Measurements from ENCODE around the gene ARMC7.
"Not testable (repeated sequence)": the region's sequence is repeated elsewhere in the genome, so short reads cannot be mapped to it uniquely, and the experiment has no call there.

The ARMC7 gene

DNA sequence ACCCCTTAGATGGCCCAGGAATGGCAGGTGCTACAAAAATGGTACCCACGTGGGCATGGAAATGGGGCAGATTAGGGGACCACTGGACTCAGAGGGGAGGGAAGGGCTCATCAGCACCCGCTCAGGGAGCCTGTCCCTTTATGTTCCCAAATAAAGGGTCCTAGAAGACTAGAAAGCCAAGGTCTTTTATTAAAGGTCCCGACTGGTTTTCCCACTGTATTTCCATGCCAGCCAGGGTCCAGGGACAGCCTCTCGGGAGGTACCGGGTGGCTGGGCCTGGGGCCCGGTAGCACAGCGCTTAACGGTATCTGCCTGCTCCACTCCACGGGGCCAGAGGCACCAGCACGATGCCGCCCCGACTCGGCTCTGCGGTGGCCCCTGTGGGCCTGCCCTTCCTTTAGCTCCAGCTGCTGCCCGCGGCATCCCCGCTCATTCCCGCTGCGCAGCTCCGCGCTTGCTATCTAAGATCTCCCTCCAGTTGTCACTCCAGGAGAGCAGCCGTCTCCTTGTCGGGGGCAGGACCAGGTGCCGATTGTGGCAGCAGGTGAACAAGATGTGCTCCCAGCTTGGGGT, 20.4 kb downstream of the ARMC7 start:
- DNase-seq, result no peak

DNA sequence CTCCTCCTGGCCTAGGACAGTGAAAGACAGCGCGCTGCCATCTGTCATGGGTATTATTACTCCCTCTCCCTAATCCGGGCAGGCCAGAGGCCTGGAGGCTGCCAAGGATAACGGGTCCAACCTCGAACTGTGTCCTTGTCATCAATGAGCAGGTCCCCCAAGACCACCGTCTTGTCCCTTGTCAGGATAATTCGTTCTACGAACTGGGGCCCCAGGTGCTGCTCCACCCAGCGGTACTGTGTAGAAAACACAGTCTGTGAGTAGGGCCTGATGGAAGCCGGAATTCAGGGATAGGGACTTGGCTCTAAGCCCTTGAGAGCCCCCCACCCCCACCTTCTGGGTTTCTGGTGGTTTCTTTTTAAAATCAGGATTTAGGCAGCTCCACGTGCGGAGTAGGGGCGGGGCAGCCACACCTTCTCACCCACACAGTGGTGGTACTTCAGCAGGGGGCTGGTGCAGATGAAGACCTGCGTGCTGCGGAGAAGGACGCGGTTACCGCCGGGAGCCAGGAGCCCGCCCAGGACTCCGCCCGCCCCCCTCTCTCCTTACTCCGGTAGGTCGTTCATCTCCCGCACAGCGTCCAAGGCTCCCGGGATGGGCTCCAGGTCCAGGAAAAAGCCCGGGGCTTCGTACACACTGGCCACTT, 21.0 kb downstream of the ARMC7 start:
- DNase-seq, result peak; percentile 33 to 37

DNA sequence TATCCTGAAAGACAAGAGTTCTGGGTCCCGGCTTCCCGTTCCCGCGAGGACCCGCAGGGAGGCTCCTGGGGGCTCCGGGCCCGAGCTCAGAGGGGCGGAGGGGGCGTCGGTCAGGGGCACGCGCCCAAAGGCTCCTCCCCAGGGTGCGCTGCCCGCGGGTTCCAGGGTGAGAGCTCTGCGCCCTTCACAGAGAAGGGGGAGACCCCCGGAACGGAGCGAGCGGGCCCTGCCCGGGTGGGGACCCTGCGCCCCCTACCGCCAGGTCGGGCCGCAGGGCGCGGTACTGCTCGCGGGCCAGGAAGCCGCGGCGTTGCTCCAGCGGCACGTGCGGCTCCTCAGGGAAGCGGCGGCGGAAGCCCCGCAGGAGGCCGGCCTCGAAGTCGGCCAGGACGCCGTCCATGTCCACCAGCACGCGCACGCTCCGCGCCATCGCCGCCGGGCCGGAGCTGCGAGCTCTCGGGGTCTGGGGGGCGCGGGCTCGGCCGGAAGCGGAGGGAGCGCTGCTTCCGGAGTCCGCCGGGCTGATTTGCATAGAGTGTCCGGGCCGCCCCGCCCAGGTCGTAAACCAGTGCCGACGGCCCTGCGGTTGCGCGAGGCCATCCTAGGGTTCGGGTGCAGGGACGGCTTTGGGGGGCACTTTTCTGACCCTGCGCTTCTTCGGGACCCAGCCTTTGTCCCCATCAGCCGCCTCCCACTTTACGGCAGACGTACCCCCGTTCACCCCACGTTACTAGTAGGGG, 21.7 kb downstream of the ARMC7 start, which contains the start of gene NT5C:
NT5C (minus strand) TSS at position 465 of the 740 bp plus-strand sequence; CDS start at position 430, 35 bp downstream.
- peak; percentile 45 to 46 for DNase-seq

DNA sequence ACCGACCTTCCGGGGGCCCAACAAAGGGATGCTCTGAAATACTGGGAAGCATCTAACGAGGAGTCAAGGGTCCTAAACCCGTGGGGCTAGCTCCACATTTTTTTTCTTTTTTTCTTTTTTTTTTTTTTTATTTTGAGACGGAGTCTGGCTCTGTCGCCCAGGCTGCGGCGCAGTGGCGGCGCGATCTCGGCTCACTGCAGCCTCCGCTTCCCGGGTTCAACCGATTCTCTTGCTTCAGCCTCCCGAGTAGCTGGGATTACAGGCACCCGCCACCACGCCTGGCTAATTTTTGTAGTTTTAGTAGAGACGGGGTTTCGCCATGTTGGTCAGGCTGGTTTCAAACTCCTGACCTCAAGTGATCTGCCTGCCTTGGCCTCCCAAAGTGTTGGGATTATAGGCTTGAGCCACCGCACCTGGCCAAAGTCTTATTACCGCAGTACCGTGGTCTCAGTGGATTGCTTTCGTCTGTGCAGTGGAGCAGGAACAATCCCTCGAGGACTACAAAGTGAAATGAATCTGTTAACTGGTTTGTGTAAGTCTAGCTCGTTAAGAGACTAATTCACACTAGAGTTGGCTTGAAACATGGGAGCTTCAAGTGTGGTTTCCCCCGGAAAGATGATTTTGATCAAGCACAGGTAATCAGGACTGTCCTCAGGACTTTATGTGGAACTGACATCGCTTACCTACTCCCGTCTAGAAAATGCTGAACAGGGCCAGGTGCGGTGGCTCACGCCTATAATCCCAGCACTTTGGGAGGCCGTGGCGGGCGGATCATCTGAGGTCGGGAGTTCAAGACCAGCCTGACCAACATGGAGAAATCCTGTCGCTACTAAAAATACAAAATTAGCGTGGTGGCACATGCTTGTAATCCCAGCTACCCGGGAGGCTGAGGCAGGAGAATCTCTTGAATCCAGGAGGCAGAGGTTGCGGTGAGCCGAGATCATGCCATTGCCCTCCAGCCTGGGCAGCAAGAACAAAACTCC, 22.5 kb downstream of the ARMC7 start:
- not testable (repeated sequence) for DNase-seq

DNA sequence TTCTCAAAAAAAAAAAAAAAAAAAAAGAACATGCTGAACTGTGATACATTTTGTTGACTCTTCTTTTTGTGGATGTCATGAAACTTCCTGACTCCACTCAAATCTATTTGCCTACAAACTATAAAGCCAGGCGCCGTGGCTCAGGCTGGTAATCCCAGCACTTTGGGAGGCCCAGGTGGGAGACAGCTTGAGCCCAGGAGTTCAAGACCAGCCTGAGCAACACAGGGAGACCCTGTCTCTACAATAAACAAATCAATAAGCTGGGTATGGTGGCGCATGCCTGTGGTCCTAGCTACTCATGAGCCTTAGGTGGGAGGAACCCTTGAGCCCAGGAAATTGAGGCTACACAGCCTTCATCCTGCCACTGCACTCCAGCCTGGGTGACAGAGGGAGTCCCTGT, 23.2 kb downstream of the ARMC7 start:
- no peak for DNase-seq

DNA sequence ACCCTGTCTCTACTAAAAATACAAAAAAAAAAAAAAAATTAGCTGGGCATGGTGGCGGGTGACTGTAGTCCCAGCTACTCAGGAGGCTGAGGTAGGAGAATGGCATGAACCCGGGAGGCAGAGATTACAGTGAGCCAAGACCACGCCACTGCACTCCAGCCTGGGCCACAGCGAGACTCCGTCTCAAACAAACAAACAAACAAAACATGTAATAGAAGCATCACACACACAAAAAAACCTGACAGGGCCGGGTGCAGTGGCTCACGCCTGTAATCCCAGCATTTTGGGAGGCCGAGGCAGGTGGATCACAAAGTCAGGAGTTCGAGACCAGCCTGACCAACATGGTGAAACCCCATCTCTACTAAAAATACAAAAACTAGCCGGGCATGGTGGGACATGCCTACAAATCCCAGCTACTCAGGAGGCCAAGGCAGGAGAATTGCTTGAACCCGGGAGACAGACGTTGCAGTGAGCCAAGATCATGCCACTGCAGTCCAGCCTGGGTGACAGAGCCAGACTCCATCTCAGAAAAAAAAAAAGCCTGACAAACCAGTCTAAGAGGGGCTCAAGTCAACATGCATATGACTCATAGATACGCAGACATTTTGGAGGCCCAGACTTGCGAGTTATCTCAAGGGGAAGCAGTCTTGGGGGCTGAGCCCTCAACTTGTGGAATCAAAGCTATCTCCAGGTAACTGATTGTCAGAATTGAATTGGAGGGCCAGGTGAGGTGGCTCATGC, 24.0 kb downstream of the ARMC7 start:
- DNase-seq, result not testable (repeated sequence)

DNA sequence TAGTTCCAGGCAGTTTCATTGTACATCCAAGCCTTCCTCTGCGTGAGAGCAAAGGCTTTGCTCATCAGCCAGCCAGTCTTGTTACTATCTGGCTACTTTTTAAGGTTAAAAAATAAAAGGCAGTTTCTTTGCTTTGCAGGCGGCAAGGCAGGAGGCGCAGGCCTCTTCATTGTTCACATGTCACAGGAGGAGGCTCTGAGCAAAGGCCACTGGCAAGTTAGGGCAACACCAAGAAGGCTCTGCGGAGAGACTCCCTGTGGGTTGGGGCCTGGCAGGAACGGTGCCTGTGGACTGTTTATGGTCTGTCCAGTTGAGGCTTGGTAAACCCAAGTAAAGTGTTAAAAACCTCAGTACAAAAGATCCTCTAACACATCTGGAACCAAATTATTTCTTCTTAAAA, 25.7 kb downstream of the ARMC7 start:
- DNase-seq, result no peak

DNA sequence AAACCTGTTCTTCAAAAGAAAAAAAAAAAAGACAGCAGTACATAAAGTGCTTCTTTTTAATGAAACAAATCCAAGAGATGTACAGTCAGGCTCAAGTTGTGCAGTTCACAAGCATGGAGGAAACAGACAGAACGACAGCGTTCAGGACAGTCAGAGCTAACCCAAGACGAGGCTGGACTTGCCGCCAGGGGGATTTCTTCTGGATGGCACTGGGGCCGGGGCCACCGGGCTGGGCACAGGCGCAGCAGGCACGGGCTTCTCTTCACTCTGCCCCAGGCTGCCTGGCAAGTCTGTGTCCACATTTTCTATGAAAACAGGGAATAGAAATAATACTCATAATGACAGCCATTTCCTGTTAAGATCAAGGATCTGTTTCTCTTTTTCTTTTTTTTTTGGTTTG, 26.2 kb downstream of the ARMC7 start:
- no peak for DNase-seq

DNA sequence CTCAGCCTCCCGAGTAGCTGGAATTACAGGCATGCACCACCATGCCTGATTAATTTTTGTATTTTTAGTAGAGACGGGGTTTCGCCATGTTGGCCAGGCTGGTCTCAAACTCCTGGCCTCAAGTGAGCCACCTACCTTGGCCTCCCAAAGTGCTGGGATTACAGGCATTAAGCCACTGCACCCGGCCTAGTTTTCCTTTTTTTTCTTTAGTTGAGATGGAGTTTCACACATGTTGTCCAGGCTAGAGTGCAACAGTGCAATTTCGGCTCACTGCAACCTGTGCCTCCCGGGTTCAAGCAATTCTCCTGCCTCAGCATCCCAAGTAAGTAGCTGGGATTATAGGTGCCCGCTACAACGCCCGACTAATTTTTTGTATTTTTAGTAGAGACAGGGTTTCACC, 28.0 kb downstream of the ARMC7 start:
- DNase-seq, result not testable (repeated sequence)

DNA sequence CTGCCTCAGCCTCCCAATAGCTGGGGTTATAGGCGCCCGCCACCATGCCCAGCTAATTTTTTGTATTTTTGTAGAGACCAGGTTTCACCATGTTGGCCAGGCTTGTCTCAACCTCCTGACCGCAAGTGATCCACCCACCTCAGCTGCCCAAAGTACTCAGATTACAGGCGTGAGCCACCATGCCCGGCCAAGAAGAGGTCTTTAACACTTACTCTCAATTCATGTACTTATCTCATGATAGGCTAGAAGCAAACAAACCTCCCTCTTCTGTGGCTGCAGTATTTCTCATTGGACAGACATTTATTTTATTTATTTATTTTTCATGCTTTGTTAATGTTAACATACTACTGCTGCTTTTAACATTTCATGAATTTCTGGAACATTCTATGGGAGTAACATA, 28.8 kb downstream of the ARMC7 start:
- DNase-seq, result no peak

DNA sequence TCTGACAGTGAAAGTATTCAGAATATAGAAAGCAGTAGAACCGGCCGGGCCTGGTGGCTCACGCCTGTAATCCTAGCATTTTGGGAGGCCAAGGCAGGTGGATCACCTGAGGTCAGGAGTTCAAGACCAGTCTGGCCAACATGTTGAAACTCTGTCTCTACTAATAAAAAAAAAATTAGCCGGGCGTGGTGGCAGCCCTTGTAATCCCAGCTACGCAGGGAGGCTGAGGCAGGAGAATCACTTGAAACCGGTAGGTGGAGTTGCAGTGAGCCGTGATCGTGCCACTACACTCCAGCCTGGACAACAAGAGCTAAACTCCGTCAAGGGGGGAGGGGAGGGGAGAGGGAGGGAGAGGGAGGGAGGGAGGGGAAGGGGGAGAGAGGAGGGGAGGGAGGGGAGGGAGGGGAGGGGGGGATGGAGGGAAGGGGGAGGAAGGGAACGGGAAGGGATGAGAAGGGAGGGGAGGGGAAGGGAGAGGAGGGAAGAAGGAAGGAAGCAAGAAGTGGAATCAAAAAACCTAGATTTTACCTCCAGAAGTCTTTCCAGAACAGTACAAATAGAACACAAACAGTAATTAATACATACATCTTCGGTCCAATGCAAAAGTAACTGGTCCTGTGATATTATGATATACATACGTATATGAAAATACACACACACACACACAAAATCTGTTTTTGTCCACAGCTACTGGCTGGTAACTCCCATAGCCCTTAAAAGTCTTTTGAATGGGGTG, 32.6 kb downstream of the ARMC7 start:
- DNase-seq, result no peak

DNA sequence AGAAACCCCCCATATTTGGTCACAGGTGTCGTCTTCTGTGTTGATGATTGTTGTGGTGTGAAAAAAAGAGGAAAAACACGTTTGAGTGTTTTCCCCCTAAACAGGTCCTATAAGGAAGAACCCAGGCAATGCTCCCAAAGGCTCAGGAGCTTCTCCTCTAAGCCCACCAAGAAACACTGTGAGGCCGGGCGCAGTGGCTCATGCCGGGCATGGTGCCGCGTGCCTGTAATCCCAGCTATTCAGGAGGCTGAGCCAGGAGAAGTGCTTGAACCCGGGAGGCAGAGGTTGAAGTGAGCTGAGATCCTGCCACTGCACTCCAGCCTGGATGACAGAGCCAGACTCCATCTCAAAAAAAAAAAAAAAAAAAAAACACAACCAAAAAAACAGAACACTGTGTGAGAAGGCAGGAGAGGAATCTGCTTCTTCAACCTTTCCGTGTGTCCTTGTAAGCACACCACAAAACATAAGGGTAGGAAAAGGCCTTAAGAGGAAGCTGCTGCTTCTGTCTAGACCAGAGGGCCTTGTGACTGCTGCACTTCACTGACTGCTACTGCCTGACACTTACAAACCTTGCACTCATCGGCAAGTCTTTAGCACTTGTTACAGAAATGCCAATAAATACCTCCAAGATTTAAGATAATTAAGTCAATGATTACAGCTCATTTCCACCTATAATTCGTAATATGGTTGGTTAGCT, 35.2 kb downstream of the ARMC7 start:
- no peak for DNase-seq

DNA sequence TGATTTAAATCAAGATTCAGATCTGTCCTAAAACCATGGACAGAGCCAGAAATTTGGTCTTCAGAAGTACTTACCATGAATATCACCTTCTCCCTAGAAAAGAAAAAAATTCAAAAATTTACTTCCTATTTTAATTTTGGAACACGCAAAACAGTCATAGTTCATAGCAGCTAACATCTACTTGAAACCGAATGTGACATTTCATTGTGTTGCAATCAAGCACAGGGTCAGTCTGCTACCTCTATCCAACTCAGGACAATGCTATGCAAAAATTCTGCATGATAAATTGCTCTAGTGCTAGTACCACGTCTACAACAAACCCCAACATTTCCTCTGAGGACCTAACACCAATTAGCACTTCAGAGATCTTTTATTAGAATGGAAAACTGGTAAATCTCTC, 36.8 kb downstream of the ARMC7 start:
- DNase-seq, result no peak

DNA sequence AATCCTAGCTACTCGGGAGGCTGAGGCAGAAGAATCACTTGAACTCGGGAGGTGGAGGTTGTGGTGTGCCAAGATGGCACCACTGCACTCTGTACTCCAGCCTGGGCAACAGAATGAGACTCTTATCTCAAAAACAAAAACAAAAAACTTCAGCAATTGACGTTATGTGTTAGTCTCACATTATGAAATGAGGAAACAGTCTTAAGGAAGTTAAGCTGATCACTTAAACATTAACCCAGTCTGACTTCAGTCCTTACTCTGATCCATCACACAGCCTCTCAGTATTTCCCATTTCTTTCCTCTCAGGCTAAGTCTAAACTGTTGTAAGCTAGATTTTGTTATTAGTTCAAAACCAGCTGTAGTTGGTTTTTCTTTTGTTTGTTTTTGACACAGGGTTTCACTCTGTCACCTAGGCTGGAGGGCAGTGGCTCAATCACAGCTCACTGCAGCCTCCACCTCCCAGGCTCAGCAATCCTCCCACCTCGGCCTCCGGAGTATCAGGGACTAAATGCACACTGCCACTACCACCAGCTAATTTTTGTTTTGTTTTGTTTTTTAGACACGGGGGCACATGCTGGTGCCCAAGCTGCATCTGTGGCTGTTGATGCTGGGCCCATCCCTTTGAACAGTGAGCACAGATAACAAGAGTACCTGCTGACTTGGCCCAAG, 38.2 kb downstream of the ARMC7 start:
- no peak for DNase-seq

DNA sequence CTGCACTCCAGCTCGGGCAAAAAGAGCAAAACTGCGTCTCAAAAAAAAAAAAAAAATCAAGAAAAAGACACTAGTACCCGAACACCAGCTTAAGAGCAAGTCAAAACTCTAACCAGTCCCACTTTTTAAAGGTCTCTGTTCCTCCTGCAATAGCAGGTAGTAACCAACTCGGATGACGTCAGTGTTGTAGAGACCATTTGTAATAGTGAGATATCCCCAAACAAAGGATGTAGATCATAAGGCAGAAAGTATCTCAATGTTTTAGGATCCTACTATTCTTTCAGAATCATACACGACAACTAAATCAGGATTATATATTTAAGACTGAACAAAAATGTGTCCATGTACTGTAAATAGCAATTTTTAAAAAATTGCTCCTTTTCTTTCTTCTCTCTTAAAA, 42.2 kb downstream of the ARMC7 start:
- no peak for DNase-seq

DNA sequence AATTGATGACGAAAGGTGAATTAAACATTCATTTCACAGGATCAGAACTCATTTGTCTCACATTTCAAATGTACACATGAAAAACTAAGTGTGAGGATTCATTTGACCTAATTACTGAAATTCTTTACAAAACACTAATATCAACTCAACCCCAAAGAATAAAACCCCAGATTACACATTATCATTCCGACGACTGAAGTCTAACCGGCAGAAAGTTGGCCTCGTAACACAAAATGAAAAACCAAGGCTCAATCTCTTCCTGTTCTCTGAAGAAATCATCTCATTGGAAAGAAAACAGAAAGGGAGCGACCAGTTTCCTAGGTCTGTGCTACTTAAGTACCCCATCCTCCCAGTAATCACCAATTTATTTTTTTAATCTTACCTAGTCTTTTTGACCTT, 42.8 kb downstream of the ARMC7 start:
- no peak for DNase-seq

DNA sequence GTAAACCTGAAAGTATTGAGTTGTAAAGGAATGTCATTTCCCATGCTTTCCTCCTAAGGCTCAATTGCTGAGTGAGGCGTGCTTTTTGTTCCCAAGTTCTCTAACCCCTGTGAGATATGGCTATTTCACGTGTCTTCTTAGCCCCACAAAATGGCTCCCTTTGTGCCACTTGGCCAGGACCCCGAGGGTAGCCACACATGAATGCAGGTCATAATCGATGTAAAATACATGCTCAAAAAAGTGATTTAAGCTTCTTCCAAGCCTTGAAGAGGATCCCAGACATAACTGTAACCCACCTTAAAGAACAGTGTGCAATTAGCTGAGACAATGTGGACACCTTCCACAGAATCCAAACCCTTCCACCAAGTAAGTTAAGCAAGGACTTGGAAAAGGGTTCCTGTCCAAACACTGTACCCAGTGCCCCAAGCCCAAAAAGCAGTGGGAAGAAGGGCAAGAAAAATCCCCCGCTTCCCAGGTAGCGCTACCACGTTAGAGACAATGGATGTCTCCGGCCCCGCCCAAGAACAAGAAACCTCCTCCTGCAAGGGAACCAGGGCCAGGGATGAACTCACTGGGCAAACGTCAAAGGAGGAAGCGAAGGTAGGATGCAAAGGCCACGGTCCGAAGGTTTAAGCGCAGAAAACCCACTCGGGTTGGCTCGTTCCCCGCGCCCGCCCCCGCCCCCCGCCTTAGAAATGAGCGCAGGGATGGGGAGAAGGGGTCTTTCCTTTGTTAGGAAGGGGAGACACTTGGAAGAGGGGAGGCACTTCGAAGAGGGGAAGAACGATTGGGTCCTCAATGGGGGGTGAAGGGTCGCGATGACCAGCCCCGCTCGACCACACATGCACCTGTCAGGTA, 43.4 kb downstream of the ARMC7 start:
- DNase-seq, result no peak

DNA sequence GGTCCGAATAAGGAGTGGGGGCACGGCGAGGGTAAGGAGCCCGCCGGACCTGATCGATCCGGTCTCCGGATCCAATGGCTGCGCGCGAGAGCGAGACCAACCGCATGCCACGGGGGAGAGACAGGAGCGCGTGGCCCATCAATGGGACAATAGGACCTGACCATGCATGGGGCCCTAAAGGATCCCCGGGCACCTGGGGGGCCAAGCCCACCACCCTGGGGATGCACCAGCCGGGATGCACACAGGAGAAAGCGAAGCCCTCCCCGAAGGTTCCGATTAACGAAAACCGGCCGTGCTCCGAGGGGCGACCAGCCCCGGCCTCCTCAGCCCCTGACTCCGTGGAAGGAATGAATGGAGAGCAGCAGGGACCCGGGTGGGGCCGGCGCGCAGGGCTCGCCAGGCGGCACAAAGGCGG, 44.0 kb downstream of the ARMC7 start:
- DNase-seq, result no peak
